Osteoblast (primary cell): ENCODE results near the gene MEIOSIN. TPM values are rescaled to one million over a fixed set of nuclear protein-coding genes. Genes with fewer than 3 reads are reported as not detected.

ENCODE experiments used
- DNase-seq: peaks from one replicate; pipeline ENCODE4 v3.0.0; 2011; ENCODE audit warnings: low spot score, mixed read lengths; ENCODE audit not compliant: insufficient read length; ENCODE audit errors: missing footprints
- H2AFZ ChIP-seq: 2 replicates; pipeline ENCODE4 v1.6.0; 2011; ENCODE audit warnings: mild to moderate bottlenecking, low read length
- H3K27ac ChIP-seq: 2 replicates; pipeline ENCODE4 v1.5.1; 2011; ENCODE audit warnings: mild to moderate bottlenecking, low read depth, low read length, moderate library complexity
- H3K27me3 ChIP-seq: 2 replicates; pipeline ENCODE4 v1.6.0; 2012; ENCODE audit warnings: mild to moderate bottlenecking, control low read depth, inconsistent platforms, low read length, moderate library complexity; ENCODE audit not compliant: insufficient read depth
- H3K36me3 ChIP-seq: 2 replicates; pipeline ENCODE4 v1.5.1; 2011; ENCODE audit warnings: mild to moderate bottlenecking, low read length, control low read depth, moderate library complexity; ENCODE audit not compliant: insufficient read depth
- H3K4me1 ChIP-seq: 2 replicates; pipeline ENCODE4 v1.5.1; 2011; ENCODE audit warnings: mild to moderate bottlenecking, low read length, control low read depth, moderate library complexity; ENCODE audit not compliant: insufficient read depth
- H3K4me2 ChIP-seq: 2 replicates; pipeline ENCODE4 v1.6.0; 2011; ENCODE audit warnings: mild to moderate bottlenecking, low read length; ENCODE audit not compliant: insufficient read depth
- H3K4me3 ChIP-seq: fragments of 200-600 bp; sonication (generic); 3 replicates; pipeline ENCODE4 v1.5.1; 2012; ENCODE audit warnings: mild to moderate bottlenecking, low read length, inconsistent platforms; ENCODE audit not compliant: insufficient read depth
- H3K79me2 ChIP-seq: 2 replicates; pipeline ENCODE4 v1.6.0; 2012; ENCODE audit warnings: mild to moderate bottlenecking, low read length, control low read depth, inconsistent platforms; ENCODE audit not compliant: insufficient read depth
- H3K9me3 ChIP-seq: 2 replicates; pipeline ENCODE4 v1.5.1; 2011; ENCODE audit warnings: low read depth, low read length, control low read depth
- H4K20me1 ChIP-seq: 2 replicates; pipeline ENCODE4 v1.6.0; 2012; ENCODE audit warnings: mild to moderate bottlenecking, low read length, control low read depth; ENCODE audit not compliant: insufficient read depth
- total RNA-seq: library from RNA; depleted of rRNA; stranded (reverse); fragments of >200 nt; gene quantifications from 2 replicates; pipeline ENCODE4 v1.2.3, GENCODE V29; 2012
- TF ChIP-seq, protein P1 (sequence below): IDR thresholded peaks from 2 replicates; pipeline ENCODE4 v1.5.1; 2011; ENCODE audit warnings: mild to moderate bottlenecking, low read depth, low read length, moderate library complexity; ENCODE audit errors: extremely low read depth

The MEIOSIN gene
- total RNA-seq, 1 donor, result not detected

DNA sequence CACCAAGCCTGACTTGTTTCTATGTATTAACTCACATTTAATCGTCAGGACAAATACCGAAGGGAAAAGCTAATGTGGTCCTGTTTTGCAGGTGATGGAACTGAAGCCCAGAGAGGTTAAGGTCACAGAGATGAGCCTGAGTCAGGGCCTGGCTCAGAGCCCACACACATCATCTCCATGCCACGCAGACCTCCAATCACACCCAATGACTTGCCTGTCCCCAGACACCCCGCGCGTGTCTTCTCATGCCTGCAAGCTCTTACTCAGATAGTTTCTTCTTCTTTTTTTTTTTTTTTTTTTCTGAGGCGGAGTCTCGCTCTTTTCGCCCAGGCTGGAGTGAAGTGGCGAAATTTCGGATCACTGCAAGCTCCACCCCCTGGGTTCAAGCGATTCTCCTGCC is 19.4 kb downstream of the MEIOSIN start:
- H3K4me3 ChIP-seq, result no peak overlapping the region
- DNase-seq, result peak; percentile 34
- H3K79me2 ChIP-seq, result no peaks in the 10 kb centered on the region
- H4K20me1 ChIP-seq, result no peaks in the 10 kb centered on the region
- H3K9me3 ChIP-seq, result no peaks in the 10 kb centered on the region
- H3K4me2 ChIP-seq, result no peak overlapping the region
- no peaks in the 10 kb centered on the region for H3K36me3 ChIP-seq
- H2AFZ ChIP-seq, result no peak overlapping the region
- H3K27me3 ChIP-seq, result no peaks in the 10 kb centered on the region
- no peaks in the 10 kb centered on the region for H3K4me1 ChIP-seq
- TF ChIP-seq, protein P1, sequence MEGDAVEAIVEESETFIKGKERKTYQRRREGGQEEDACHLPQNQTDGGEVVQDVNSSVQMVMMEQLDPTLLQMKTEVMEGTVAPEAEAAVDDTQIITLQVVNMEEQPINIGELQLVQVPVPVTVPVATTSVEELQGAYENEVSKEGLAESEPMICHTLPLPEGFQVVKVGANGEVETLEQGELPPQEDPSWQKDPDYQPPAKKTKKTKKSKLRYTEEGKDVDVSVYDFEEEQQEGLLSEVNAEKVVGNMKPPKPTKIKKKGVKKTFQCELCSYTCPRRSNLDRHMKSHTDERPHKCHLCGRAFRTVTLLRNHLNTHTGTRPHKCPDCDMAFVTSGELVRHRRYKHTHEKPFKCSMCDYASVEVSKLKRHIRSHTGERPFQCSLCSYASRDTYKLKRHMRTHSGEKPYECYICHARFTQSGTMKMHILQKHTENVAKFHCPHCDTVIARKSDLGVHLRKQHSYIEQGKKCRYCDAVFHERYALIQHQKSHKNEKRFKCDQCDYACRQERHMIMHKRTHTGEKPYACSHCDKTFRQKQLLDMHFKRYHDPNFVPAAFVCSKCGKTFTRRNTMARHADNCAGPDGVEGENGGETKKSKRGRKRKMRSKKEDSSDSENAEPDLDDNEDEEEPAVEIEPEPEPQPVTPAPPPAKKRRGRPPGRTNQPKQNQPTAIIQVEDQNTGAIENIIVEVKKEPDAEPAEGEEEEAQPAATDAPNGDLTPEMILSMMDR, result no peak
- no peak overlapping the region for H3K27ac ChIP-seq

DNA sequence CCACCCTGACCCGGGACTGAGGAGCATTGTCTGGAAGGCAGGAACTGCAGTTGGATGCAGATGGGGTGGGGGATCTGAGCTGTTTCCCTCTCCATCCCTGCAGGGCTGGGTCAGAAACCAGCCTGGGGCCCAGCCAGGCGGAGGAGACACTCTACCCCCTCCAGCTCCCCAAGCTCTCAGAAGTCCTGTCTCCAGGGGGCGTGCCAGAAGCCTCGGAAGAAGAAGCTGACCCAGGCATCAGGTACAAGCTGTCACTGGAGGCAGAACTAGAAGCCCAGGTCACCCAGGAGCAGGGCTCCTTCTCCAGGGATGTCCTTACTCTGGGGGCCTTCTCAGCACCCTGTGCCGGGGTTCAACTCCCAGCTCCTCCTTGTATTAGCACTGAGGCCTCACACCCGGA is 20.3 kb downstream of the MEIOSIN start:
- Histone ChIP-seq H3K27ac (no peak overlapping the region), H3K4me1 (no peaks in the 10 kb centered on the region), H4K20me1 (no peaks in the 10 kb centered on the region), H3K36me3 (no peaks in the 10 kb centered on the region), H3K27me3 (no peaks in the 10 kb centered on the region), H3K79me2 (no peaks in the 10 kb centered on the region), H3K9me3 (no peaks in the 10 kb centered on the region), H3K4me3 (no peak overlapping the region), H2AFZ (no peak overlapping the region), H3K4me2 (no peak overlapping the region)
- peak; percentile 77 for DNase-seq
- TF ChIP-seq, protein P1, result no peak

DNA sequence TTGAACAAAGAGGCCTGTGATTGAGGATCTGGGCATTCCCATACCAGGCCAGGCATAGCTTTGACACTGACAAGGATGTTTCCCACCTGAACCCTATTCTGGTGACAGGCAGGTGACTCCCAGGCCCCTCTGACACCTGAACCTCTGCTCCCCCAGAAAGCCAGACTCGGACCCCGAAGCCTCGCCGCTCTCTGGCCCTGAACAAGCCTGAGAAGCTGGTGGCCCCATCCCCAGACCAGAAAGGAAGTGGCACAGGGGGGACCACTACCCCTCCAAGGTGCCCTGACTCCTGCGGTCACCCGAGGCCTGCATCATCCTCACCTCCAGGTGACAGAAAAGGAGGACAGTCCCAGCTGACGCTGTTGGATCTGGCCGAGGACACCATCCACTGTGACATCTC is 21.1 kb downstream of the MEIOSIN start:
- Histone ChIP-seq H3K79me2 (no peaks in the 10 kb centered on the region), H3K27ac (no peak overlapping the region), H3K36me3 (no peaks in the 10 kb centered on the region), H3K4me2 (no peak overlapping the region), H2AFZ (no peak overlapping the region), H3K4me3 (no peak overlapping the region), H3K4me1 (no peaks in the 10 kb centered on the region), H3K9me3 (no peaks in the 10 kb centered on the region), H4K20me1 (no peaks in the 10 kb centered on the region), H3K27me3 (no peaks in the 10 kb centered on the region)
- DNase-seq, result peak; percentile 45
- TF ChIP-seq, protein P1, result no peak

DNA sequence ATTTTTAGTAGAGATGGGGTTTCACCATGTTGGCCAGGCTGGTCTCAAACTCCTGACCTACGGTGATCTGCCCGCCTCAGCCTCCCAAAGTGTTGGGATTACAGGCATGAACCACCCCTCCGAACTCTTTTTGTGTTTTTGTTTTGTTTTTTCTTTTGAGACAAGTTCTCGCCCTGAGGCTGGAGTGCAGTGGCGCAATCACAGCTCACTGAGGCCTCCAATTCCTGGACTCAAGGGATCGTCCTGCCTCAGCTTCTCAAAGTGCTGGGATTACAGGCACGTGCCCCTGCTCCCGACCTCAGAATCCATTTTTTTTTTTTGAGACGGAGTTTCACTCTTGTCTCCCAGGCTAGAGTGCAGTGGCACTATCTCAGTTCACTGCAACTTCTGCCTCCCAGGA is 24.5 kb downstream of the MEIOSIN start:
- H3K4me2 ChIP-seq, result no peak overlapping the region
- no peaks in the 10 kb centered on the region for H3K79me2 ChIP-seq
- no peak overlapping the region for H3K4me3 ChIP-seq
- no peaks in the 10 kb centered on the region for H4K20me1 ChIP-seq
- no peak overlapping the region for H3K27ac ChIP-seq
- H3K27me3 ChIP-seq, result no peaks in the 10 kb centered on the region
- no peak overlapping the region for H2AFZ ChIP-seq
- TF ChIP-seq, protein P1, result no peak
- DNase-seq, result no peak
- no peaks in the 10 kb centered on the region for H3K9me3 ChIP-seq
- no peaks in the 10 kb centered on the region for H3K36me3 ChIP-seq
- no peaks in the 10 kb centered on the region for H3K4me1 ChIP-seq
